AG04450 (cell line): ENCODE results near the gene BIRC7. TPM values are rescaled to one million over a fixed set of nuclear protein-coding genes. Genes with fewer than 3 reads are reported as not detected.

ENCODE experiments used
- CTCF ChIA-PET: fragments of 300-600, 350-600 bp; formaldehyde crosslinking; extraction: SDS; loops from one replicate; lab custom pipeline; 2022; ENCODE audit warnings: antibody characterized with exemption, inconsistent platforms; lab: Charles Lee
- POLR2A ChIA-PET: fragments of 350-600 bp; formaldehyde crosslinking; extraction: SDS; loops from one replicate; lab custom pipeline; 2021; ENCODE audit warnings: antibody characterized with exemption, inconsistent platforms; lab: Yijun Ruan, JAX
- DNase-seq: peaks from one replicate; pipeline ENCODE4 v3.0.0-alpha.2; 2011; ENCODE audit warnings: low read depth, low spot score
- H3K27ac ChIP-seq: one replicate; pipeline ENCODE4 v1.5.1; 2012; ENCODE audit warnings: low read depth, low read length, control low read depth
- H3K27me3 ChIP-seq: one replicate; pipeline ENCODE4 v1.6.0; 2012; ENCODE audit warnings: low read length; ENCODE audit not compliant: control insufficient read depth, insufficient read depth
- H3K4me3 ChIP-seq: 2 replicates; pipeline ENCODE4 v1.5.1; 2011; ENCODE audit warnings: mild to moderate bottlenecking, low read depth, low read length, control low read depth
- H3K9me3 ChIP-seq: 2 replicates; pipeline ENCODE4 v1.5.1; 2012; ENCODE audit warnings: low read length; ENCODE audit not compliant: control insufficient read depth, insufficient read depth
- CTCF ChIP-seq: IDR thresholded peaks from 2 replicates; pipeline ENCODE4 v1.5.1; 2011; ENCODE audit warnings: low read depth, low read length, control low read depth, inconsistent platforms
- polyA plus RNA-seq: library from polyadenylated mRNA; depleted of rRNA; stranded (reverse); fragments of >200 nt; gene quantifications from 2 replicates; pipeline ENCODE4 v1.2.3, GENCODE V29; 2011

Gene BIRC7
- polyA plus RNA-seq, 1 experiment, result not detected

DNA sequence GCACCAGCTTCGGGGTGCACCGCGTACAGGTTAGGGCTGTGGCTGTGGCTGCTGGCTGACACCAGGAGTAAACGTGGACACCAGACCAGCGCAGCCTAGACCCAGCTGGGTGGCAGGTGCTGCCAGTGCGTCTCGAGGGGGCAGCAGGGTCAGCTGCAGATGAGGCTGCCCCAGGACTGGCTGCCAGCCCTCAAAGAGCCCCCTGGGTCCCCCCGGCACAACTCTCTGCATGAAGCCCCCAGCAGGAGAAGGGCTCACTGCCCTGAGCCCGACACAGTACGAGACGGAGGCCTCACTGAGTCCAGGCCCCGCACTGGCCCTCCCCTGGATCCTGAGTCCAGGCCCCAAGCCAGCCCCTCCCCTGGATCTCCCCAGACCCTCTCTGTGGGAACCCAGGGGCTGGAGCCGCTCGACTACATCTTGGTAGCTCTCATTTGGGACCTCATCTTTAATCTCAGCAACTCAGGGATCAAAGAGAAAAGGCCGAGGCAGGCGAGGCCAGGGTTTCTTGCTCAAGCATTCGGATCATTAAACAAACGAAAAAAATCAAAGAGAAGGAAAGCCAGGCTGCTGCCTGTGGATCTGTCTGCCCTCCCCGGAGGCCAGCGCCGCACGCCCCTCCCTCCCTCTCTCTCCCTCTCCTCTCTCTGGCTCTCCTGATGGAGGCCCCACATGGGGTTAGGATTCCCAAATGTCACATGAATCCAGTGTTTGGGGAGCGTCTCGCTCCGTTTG is 25.5 kb downstream of the BIRC7 start:
- DNase-seq, result no peak
- no peak for TF ChIP-seq CTCF
- H3K27ac ChIP-seq, result no peak overlapping the region
- ChIA-PET POLR2A (no interaction called here), CTCF (interaction anchor here (1.5 kb wide), 1 partner anchor 37 kb away, joined by 5 read pairs; no protein-coding TSS in a partner anchor)
- H3K27me3 ChIP-seq, result peaks cover 81% of the 10 kb centered on the region
- H3K4me3 ChIP-seq, result no peak overlapping the region
- H3K9me3 ChIP-seq, result peaks cover 7% of the 10 kb centered on the region; the same call in 1 of the 2 replicates

GRCh38 chr20:63261795-63262528 is 26.3 kb downstream of the BIRC7 start:
- no peak for DNase-seq
- POLR2A ChIA-PET, result no interaction called here
- Histone ChIP-seq H3K27ac (no peak overlapping the region), H3K9me3 (peaks cover 7% of the 10 kb centered on the region; the same call in 1 of the 2 replicates), H3K27me3 (peaks cover 78% of the 10 kb centered on the region), H3K4me3 (no peak overlapping the region)
- TF ChIP-seq CTCF, result no peak
- CTCF ChIA-PET, result interaction anchor here (1.5 kb wide), 1 partner anchor 38 kb away, joined by 5 read pairs; no protein-coding TSS in a partner anchor

DNA sequence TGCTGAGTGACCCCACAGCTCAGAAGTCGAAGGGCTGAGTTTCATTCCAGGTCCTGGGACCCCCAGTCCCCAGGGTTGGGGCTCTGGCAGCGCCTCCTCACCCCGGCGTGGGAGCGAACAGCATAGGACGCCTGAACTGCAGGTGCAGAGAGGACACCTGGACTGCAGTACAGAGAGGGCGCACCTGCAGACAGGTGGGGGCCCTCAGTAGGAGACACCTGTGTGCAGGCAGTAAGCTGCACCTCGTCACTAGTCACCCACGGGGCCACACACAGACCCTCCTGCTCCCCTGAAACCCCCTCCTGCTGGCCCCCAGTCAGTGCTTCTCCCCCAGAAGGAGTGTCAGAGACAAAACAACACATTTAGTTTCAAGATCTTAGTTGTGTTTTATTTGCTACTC is 27.1 kb downstream of the BIRC7 start:
- Histone ChIP-seq H3K27me3 (peaks cover 75% of the 10 kb centered on the region), H3K4me3 (no peak overlapping the region), H3K9me3 (peaks cover 7% of the 10 kb centered on the region; the same call in 1 of the 2 replicates), H3K27ac (no peak overlapping the region)
- POLR2A ChIA-PET, result no interaction called here
- no peak for DNase-seq
- CTCF ChIA-PET, result no interaction called here
- TF ChIP-seq CTCF, result no peak

- TF ChIP-seq CTCF, result no peak
- Histone ChIP-seq H3K27ac (no peak overlapping the region), H3K27me3 (peaks cover 66% of the 10 kb centered on the region), H3K9me3 (peaks cover 6% of the 10 kb centered on the region; the same call in 1 of the 2 replicates), H3K4me3 (no peak overlapping the region)
- no peak for DNase-seq
- ChIA-PET POLR2A (no interaction called here), CTCF (no interaction called here)
Observed at GRCh38 chr20:63264000-63264399, 28.3 kb downstream of the BIRC7 start.

DNA sequence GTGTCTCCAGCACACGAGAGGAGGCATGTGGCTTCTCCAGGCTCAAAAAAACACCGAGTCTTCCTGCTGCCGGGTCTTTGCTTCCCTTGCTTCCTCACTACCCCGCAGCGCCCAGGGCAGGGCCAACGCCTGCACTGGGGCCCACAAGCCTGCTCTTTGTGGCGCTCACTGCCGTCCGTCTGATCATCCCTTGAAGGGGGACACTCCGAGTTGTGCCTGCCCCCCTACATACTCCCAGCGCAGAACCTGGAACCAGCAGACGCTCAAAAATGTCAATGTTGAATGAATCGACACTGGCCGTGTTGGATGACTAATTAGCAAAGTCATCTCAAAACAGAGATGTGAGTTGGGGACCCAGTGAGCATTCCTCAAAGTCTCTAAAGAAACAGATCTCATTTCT is 28.8 kb downstream of the BIRC7 start:
- DNase-seq, result no peak
- peaks cover 61% of the 10 kb centered on the region for H3K27me3 ChIP-seq
- ChIA-PET CTCF (interaction anchor here (0.9 kb wide), 1 partner anchor 41 kb away, joined by 4 read pairs; no protein-coding TSS in a partner anchor), POLR2A (no interaction called here)
- peaks cover under 1% of the 10 kb centered on the region; the same call in 1 of the 2 replicates for H3K9me3 ChIP-seq
- H3K27ac ChIP-seq, result no peak overlapping the region
- no peak overlapping the region for H3K4me3 ChIP-seq
- no peak for TF ChIP-seq CTCF
